ENCODE data around the gene PLAGL2. TPM values are rescaled to one million over a fixed set of nuclear protein-coding genes. Genes with fewer than 3 reads are reported as not detected.
A peak's percentile ranks its signal among the peaks of the same experiment; 100 is the strongest.

Gene PLAGL2
- total and polyA plus RNA-seq, 2 of the 8 experiments (the other 6 are each of a cell fraction or from before 2014, with no cell fraction given) = 20.6 to 25.4 TPM

DNA sequence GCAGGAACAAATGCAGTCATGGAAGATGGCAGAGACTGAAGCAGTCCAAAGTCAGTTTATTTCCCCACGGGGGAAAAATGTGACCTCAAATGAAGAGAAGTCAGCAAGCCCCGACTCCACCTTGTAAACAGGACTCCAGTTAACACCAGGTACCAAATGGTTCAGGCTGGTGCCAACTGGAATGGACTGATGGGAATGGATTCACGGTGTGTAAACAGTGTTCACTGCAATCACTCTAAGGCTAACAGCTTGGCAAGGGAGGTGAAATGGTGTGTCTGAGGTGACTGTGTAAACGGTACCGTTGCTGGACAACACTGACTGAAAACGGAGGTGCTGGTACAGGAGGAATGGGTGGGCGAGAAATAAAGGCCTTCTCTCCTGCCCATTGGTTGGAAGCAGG, 12.0 kb downstream of the PLAGL2 start:
- H4K20me1 ChIP-seq (replicated peaks in 1 of 2; ENCODE audit: control insufficient read depth in 1 of 2, insufficient read depth in 2 of 2, low read length in 2 of 2) = peaks cover 12 to 16% of the 10 kb centered on the region in 2 experiments
- no peak overlapping the region for H3K4ac ChIP-seq (replicated peaks; ENCODE audit: insufficient read length, low read depth, low read length)
- H2BK12ac ChIP-seq (ENCODE audit: low read depth, low read length) = no peak overlapping the region
- H2BK15ac ChIP-seq (ENCODE audit: low read length) = no peak overlapping the region
- no peaks in the 10 kb centered on the region; the same call in 1 of the 2 replicates for H3K79me1 ChIP-seq (ENCODE audit: low read depth, low read length)
- no peak overlapping the region; a peak in 1 of 7 replicates for H3K9ac ChIP-seq (replicated peaks in 1 of 4; ENCODE audit: extremely low read depth in 1 of 4, low read depth in 3 of 4, low read length in 3 of 4)
- TF ChIP-seq POLR2A (IDR thresholded peaks at IDR 0.05; ENCODE audit: control extremely low read depth in 1 of 2, low read depth in 2 of 2, low read length in 2 of 2) (0 out of 3 replicates have a peak, but pooled peaks of 1 of the 2 experiments have one; percentile 13), GTF2F1 (IDR thresholded peaks at IDR 0.05; ENCODE audit: borderline replicate concordance, low read depth, low read length) (no peak)
- no peak overlapping the region for H3K4me2 ChIP-seq (ENCODE audit: insufficient read depth in 1 of 2, low read depth in 2 of 2, low read length in 2 of 2)
- DNase-seq (ENCODE audit: low read depth in 1 of 2, low spot score in 2 of 2) (no peak), FAIRE-seq (no peak)
- H3K36me3 ChIP-seq (ENCODE audit: control insufficient read depth in 2 of 4, insufficient read depth in 4 of 4, low read length in 3 of 4) = peaks cover 38 to 53% (median 44%) of the 10 kb centered on the region in 4 experiments
- H3K56ac ChIP-seq (replicated peaks; ENCODE audit: insufficient read length, low read depth, low read length) = no peak overlapping the region
- H4K5ac ChIP-seq (ENCODE audit: insufficient read length, low read depth, low read length) = no peak overlapping the region
- H2BK120ac ChIP-seq (replicated peaks; ENCODE audit: low read depth, low read length) = no peak overlapping the region
- H3K79me2 ChIP-seq (ENCODE audit: control insufficient read depth in 1 of 2, insufficient read depth in 2 of 2, low read length in 2 of 2) = peaks cover 0 to 10% of the 10 kb centered on the region in 2 experiments; a peak in 2 of 4 replicates
- no peak overlapping the region for H3K18ac ChIP-seq (ENCODE audit: extremely low read depth, low read length)
- ChIA-PET POLR2A (ENCODE audit: partially characterized antibody) (interaction anchor here (1.5 kb wide), 2 partner anchors 8 to 11 kb away, joined by 3 to 6 read pairs; partner anchors contain the start of gene PLAGL2), CTCF (ENCODE audit: partially characterized antibody) (no interaction called here)
- H3K23ac ChIP-seq (ENCODE audit: insufficient read length) = no peak overlapping the region
- H4K91ac ChIP-seq (replicated peaks; ENCODE audit: insufficient read length, low read length) = no peak overlapping the region
- H3K27ac ChIP-seq (ENCODE audit: low read depth, low read length) = no peak overlapping the region
- no peaks in the 10 kb centered on the region for H3K27me3 ChIP-seq (replicated peaks in 1 of 4; ENCODE audit: control insufficient read depth in 3 of 4, extremely low read depth in 1 of 4, insufficient read depth in 3 of 4, low read length in 3 of 4)
- no peak overlapping the region for H3K14ac ChIP-seq (ENCODE audit: insufficient read length)
- no peak overlapping the region for H2AFZ ChIP-seq (ENCODE audit: low read length)
- H2AK5ac ChIP-seq (ENCODE audit: low read depth, low read length) = no peak overlapping the region
- no peaks in the 10 kb centered on the region for H3K9me3 ChIP-seq (ENCODE audit: insufficient read depth in 2 of 2, low read depth in 1 of 2, low read length in 1 of 2)
- H3K23me2 ChIP-seq (ENCODE audit: low read depth, low read length) = no peaks in the 10 kb centered on the region; the same call in 1 of the 2 replicates
- 95% methylated on average over 7 of the region's 7 CpGs; no CpG with 5 or more reads in 1 of the 2 experiments for WGBS, 2 experiments (ENCODE audit: extremely low coverage in 1 of 2, insufficient coverage in 1 of 2, insufficient read length in 1 of 2, insufficient replicate concordance in 2 of 2, low coverage in 1 of 2, low lambda C conversion rate in 2 of 2, missing lambda C conversion rate in 1 of 2)
- no peak overlapping the region for H4K8ac ChIP-seq (ENCODE audit: extremely low read depth, insufficient read depth, low read length)
- H3K4me1 ChIP-seq (replicated peaks in 1 of 4; ENCODE audit: control insufficient read depth in 3 of 4, insufficient read depth in 4 of 4, low read length in 3 of 4) = peaks cover 2 to 9% (median 6%) of the 10 kb centered on the region in 4 experiments; a peak in 5 of 7 replicates
- no peak overlapping the region for H2BK5ac ChIP-seq (ENCODE audit: low read depth, low read length)
- no peak overlapping the region for H3K4me3 ChIP-seq (ENCODE audit: extremely low read depth in 1 of 4, insufficient read depth in 2 of 4, low read depth in 3 of 4, low read length in 4 of 4)
- no peak overlapping the region for H2BK20ac ChIP-seq (ENCODE audit: low read length)

Measured in H1 (cell line).